HG02981 (cell line): ENCODE measurements around the gene GIMAP1.
A peak's percentile ranks its signal among the peaks of the same experiment; 100 is the strongest.
"Not testable (repeated sequence)": the region's sequence is repeated elsewhere in the genome, so short reads cannot be mapped to it uniquely, and the experiment has no call there.

ENCODE experiments used
- ATAC-seq: cut with Tn5 transposase; IDR thresholded peaks from one replicate; pipeline ENCODE4 v1.9.1; 2021; ENCODE audit warnings: mild to moderate bottlenecking, moderate library complexity; ENCODE audit not compliant: unreplicated experiment

Gene GIMAP1

DNA sequence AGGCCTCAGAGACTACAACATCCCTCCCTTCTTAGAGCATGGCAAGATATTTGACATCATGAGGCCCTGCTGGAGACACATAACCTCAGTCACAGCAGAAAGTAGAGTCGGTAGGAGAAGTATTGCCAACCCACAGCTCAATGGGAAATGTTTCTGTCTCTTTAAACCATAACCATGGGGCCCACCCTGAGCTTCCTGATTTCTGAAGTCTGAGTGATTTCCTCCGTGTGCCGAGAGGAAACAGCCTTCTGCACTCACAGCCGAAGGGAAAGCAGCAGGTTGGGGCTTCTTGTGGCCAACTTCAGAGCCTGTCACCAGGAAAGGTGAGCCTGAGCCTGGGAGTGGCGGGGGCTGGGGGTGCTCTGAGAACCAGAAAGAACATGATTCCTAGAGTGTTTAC, at the start of gene GIMAP1:
Gene GIMAP1, plus strand, starts transcription at position 246 of the 400 bp plus-strand sequence. CDS start 2,435 bp downstream, outside the sequence.
- no peak for ATAC-seq

GRCh38 chr7:150668472-150668911, 47.9 kb upstream of the GIMAP1 start:
- peak; percentile 74 for ATAC-seq

GRCh38 chr7:150668977-150669376, 47.4 kb upstream of the GIMAP1 start:
- no peak for ATAC-seq

DNA sequence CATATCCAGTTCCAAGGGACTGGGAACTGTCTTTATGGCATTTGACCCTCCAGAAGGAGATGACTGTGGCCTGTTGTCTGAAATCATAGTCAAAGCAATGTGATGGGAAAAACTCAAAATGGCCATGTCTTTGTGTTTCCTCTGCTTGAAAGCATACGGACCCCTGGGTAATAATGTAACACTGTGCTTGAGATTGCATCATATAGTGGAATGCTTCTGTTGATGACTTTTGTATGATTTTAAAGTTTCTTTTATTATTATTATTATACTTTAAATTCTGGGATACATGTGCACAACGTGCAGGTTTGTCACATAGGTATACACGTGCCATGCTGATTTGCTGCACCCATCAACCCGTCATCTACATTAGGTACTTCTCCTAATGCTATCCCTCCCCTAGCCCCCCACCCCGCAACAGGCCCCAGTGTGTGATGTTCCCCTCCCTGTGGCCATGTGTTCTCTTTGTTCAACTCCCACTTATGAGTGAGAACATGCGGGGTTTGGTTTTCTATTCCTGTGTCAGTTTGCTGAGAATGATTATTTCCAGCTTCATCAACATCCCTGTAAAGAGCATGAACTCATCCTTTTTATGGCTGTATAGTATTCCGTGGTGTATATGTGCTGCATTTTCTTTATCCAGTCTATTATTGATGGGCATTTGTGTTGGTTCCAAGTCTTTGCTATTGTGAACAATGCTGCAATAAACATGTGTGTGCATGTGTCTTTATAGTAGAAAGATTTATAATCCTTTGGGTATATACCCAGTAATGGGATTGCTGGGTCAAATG, 44.4 kb upstream of the GIMAP1 start:
- ATAC-seq, result not testable (repeated sequence)

DNA sequence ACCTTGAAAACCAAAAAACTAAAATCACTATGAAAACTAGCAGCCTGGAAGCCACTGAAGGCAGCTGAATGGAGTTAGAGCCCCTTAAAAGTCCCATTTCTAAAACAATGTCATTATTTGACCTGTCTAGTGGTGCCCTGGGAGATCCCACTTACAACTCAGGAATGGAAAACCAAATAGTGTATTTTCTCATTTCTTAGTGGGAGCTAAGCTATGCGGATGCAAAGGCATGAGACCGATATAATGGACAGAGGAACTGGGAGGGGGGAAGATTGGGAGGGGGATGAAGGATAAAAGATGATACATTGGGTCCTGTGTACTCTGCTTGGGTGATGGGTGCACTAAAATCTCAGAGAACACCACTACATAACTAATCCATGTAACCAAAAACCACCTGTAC, 40.7 kb upstream of the GIMAP1 start:
- ATAC-seq, result no peak

DNA sequence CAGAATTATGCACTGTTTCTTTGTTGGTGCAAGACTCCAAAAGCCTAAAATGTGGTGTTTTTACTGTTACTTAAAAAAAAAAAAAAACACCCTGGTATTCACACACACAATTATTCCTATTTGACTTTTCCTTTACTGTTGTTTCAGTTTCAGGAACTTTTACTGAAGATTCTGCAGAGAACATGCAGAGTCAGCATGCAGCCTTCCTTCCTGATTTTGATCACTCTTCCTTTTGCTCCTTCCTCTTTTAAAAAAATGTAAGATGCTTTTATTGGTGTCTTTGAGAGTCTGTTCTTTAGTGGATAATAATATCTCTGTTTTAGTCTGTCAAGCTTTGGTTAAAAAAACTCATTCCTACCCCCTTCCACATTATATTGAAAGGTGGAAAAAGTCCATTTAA, 40.1 kb upstream of the GIMAP1 start:
- not testable (repeated sequence) for ATAC-seq

DNA sequence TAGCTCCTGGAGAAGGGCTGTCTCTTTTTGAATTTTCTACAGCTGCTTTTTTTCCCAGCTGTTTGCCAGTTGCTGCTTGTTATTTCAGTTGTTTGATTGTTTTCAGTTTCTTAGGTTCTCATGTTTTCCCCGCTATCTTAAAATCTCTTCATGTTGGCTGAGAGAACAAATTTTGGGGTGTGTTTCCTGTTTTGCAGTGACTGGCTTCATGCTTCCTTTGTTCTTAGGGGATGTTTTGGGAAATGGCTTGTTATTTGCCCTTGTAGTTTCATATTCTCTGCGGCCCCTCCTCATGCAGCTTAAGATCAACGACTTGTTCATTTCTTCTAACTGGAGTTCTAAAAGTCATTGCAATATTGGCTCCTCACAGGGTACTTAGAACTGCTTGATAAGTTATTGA, 39.6 kb upstream of the GIMAP1 start:
- ATAC-seq, result not testable (repeated sequence)

DNA sequence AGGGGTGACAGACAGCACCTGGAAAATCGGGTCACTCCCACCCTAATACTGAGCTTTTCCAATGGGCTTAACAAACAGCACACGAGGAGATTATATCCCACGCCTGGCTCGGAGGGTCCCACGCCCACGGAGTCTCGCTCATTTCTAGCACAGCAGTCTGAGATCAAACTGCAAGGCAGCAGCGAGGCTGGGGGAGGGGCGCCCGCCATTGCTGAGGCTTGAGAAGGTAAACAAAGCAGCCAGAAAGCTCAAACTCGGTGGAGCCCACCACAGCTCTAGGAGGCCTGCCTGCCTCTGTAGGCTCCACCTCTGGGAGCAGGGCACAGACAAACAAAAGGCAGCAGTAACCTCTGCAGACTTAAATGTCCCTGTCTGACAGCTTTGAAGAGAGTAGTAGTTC, 37.8 kb upstream of the GIMAP1 start:
- not testable (repeated sequence) for ATAC-seq

DNA sequence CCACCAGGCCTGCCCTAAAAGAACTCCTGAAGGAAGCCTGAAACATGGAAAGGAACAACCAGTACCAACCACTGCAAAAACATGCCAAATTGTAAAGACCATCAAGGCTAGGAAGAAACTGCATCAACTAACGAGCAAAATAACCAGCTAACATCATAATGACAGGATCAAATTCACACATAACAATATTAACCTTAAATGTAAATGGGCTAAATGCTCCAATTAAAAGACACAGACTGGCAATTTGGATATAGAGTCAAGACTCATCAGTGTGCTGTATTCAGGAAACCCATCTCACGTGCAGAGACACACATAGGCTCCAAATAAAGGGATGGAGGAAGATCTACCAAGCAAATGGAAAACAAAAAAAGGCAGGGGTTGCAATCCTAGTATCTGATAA, 36.0 kb upstream of the GIMAP1 start:
- ATAC-seq, result not testable (repeated sequence)

DNA sequence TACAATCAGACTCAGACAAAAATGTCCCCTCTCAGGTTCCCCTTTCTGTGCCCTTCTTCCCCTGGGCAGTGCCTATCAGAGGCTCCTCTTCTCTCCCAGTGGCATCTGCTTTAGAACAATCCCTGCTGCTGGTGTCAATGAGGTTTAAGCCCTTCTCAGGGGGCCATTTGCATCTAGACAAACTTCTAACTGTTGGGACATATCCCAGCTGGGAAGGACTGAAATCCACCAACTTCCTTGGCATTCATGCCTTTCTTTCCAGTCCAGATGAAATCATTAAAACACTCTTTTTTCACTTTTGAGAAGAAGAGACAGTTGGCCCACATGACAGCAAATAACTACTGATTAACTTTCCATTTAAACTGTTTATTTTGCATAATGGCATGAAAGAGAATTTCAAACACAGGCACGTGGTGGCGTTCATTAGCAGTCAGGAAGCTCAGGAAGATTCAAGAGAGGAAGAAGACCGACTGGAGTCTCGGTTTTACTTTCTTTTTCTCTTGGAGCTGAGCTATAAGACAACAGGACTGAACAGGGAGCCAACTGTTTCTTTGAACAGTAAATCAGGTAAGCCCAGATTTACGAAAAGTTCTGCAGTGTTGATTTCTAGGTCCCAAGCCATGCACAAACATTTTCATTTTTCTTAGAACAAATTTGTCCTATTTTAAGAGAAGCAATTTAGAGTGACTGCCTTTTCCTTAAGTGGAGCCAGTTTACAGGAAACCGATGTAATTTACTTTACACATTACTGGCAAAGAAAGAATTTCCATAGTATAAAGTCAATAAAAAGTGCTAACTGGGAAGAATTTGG, 31.0 kb upstream of the GIMAP1 start, which contains the start of gene GIMAP2:
Gene GIMAP2, plus strand, starts transcription at position 488 of the 811 bp plus-strand sequence. CDS start 1,354 bp downstream, outside the sequence.
- peak; percentile 96 for ATAC-seq

DNA sequence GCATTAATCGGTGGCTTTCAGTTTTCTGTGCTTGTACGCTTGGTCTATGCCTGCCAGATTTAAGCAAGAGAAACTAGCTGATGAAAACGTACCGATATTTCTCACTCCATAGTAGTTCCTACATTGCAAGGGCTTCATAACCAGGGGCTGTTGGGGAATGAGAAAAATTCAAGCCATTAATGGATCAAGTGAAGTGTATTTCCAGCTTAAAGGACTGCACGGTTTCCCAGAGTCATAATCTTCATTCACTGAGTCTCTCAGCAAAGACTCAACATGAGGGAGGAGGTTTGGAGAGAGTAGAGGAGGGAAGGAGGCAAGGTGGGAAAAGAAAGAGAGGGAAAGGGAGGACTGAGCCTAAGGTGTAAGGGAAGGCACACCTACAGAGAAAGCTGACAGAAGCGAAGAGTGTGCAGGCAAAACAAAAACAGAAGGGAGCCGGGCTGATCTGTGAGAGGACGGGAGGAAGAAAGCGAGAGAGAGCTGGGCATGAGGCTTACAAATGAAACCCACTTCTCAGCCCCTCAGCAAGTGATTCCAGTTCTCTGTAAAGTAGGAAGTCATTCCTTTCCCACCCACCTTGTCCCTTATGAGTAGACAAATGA, 30.3 kb upstream of the GIMAP1 start:
- ATAC-seq, result peak; percentile 32

DNA sequence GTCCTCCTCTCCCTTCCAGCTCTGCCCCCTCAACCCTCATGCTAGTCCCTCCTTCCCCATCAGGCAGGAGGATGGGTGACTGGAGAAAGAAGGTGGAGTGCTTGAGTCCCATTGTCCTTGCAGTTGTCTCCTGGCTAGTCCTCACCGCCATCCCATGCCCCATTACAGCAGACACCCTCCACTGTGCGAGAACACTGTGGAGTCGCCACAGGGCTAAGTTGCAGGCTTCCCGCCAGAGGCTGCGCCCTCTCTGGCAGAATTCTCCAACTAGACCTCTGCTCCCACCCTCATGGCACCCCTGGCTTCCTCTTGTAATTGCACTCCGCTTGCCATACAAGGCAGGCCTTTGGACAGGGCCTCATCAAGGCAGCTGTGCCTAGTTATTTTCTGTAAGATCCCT, 27.8 kb upstream of the GIMAP1 start:
- ATAC-seq, result no peak

- ATAC-seq, result no peak
Observed at GRCh38 chr7:150695654-150696053, 20.8 kb upstream of the GIMAP1 start.

DNA sequence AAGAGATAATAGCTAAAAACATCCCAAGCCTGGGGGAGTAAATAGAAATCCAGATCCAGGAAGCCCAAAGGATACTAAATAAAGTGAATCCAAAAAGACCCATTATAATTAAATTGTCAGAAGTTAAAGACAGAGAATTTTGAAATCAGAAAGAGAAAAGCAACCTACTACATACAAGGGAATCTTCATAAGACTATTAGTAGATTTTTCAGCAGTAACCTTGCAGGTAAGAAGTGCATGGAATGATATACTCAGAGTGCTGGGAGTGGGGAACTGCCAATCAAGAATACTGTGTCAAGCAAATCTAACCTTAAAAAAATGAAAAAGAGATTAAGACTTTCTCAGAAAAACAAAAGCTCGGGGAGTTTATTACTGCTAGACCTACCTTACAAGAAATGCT, 13.2 kb upstream of the GIMAP1 start:
- no peak for ATAC-seq

- ATAC-seq, result no peak
Observed at GRCh38 chr7:150715293-150715692, 1.1 kb upstream of the GIMAP1 start.

DNA sequence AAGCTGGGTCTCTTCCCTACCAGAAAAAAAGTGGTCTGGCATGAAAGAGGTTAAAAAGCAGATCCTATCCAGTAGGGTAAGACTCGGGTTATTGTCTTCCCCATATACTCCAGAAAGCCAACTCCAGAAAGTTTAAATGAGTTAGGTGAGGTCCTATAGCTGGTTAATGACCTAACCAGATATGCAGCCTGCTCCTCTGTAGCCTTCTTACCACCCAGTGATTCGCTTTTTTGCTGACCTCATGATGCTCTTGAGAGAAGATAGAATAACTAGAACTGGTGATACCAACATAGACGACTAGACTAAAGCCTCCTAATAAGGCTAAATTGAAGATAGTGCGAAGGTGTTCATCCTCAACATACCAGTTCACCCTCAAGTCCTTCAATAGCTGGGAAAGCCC, 675 bp upstream of the GIMAP1 start:
- ATAC-seq, result no peak

GRCh38 chr7:150716939-150717338, 526 bp downstream of the GIMAP1 start:
- no peak for ATAC-seq

DNA sequence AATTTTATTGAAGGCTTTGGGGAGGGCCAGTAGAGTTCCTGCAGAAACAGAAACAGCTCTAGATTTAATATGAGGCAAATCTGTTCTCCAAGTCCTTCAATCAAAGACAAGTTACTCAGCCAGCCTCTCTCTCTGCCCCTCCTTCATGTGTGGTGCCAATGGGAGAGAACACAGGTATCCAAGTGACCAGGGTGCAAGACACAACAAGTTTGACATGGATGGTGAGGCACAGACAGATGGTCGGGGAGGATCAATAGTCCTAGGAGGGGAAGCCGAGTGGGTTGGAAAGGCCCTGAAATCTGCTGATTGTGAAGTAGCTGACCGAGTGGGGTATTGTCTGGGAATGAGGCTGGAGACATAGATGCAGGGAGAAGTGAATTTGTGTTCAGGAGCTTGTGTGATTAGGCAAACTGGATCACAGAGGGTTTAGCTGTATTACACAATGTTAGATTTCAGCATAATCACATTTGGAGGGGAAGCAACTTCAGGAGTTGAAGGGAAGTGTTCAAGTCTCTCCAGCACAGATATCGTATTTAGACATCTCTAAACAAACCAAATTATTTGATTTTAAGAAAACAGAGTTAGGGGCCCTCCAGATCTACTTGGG, 1.5 kb downstream of the GIMAP1 start:
- ATAC-seq, result no peak

DNA sequence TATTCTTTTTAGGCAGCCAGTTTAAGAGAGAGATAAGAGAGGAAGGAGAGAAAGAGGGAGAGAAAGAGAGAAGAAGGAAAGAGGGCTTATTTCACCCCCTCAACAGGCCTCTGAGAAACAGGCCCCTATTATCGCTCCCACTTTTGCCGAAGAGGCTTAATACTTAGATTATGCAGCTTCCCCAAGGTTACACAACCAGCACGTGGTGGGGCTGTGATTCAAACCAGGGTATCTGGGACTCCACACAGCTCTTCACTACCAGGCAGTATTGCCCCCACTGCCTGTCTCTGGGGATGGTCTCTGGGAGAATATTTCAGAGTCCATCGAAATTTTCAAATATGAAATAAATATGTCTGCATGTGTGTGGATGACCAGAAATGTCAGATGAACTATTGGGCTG, 3.0 kb downstream of the GIMAP1 start:
- no peak for ATAC-seq

DNA sequence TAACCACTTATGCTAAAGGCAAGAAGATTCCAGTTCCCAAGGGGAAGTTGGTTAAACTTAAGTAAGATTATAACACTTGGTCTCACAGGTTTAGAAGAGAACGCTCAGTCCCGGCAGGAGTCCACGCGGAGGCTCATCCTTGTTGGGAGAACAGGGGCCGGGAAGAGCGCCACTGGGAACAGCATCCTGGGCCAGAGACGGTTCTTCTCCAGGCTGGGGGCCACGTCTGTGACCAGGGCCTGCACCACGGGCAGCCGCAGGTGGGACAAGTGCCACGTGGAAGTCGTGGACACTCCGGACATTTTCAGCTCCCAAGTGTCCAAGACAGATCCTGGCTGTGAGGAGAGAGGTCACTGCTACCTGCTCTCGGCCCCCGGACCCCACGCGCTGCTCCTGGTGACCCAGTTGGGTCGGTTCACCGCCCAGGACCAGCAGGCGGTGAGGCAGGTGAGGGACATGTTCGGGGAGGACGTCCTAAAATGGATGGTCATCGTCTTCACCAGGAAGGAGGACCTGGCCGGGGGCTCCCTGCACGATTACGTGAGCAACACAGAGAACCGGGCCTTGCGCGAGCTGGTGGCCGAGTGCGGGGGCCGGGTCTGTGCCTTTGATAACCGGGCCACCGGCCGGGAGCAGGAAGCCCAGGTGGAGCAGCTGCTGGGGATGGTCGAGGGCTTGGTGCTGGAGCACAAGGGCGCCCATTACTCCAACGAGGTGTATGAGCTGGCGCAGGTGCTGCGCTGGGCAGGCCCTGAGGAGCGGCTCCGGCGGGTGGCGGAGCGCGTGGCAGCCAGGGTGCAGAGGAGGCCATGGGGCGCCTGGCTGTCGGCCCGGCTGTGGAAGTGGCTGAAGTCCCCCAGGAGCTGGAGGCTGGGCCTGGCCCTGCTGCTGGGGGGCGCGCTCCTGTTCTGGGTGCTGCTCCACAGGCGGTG, 3.8 kb downstream of the GIMAP1 start:
- ATAC-seq, result no peak
